ENCODE measurements around the gene UBE3C. TPM values are rescaled to one million over a fixed set of nuclear protein-coding genes. Genes with fewer than 3 reads are reported as not detected.
"Not testable (repeated sequence)": the region's sequence is repeated elsewhere in the genome, so short reads cannot be mapped to it uniquely, and the experiment has no call there.

The UBE3C gene
- total RNA-seq: 10 to 100 TPM; 55.0 to 55.7 TPM

- DNase-seq: peak; percentile 91
- Mint-ChIP-seq H3K27ac (peak within 1 kb of the TSS; percentile 97), H3K36me3 (ENCODE audit: low read depth) (peaks cover 31% of the 10 kb centered on the region), H3K4me3 (peak within 1 kb of the TSS; percentile 81), H3K4me1 (peaks cover 43% of the 10 kb centered on the region), H3K27me3 (no peaks in the 10 kb centered on the region), H3K9me3 (no peaks in the 10 kb centered on the region)
- POLR2A ChIA-PET: interaction anchor here (1.2 to 1.3 kb wide), 3 partner anchors 13 to 1566 kb away, joined by 3 to 6 read pairs (median 3); partner anchors contain the start of gene NCAPG2
- CTCF ChIA-PET: no interaction called here
These were observed at the start of gene UBE3C for GRCh38 chr7:157138424-157139110. TSS of gene UBE3C (plus strand) at chr7:157138926. CDS start at chr7:157139273, 347 bp downstream.

GRCh38 chr7:157089100-157089610 is 49.6 kb upstream of the UBE3C start:
- Mint-ChIP-seq H3K27ac (no peak overlapping the region), H3K4me1 (peaks cover 2% of the 10 kb centered on the region), H3K27me3 (peaks cover 2% of the 10 kb centered on the region), H3K9me3 (peaks cover 5% of the 10 kb centered on the region), H3K36me3 (ENCODE audit: low read depth) (no peaks in the 10 kb centered on the region), H3K4me3 (no peak overlapping the region)
- no peak for DNase-seq
- ChIA-PET CTCF (no interaction called here), POLR2A (no interaction called here)

- Mint-ChIP-seq H3K4me3 (no peak overlapping the region), H3K4me1 (peaks cover 2% of the 10 kb centered on the region), H3K9me3 (peaks cover 3% of the 10 kb centered on the region), H3K27me3 (peaks cover 2% of the 10 kb centered on the region), H3K36me3 (ENCODE audit: low read depth) (no peaks in the 10 kb centered on the region), H3K27ac (no peak overlapping the region)
- ChIA-PET POLR2A (no interaction called here), CTCF (no interaction called here)
- DNase-seq: peak; percentile 6
These were observed 48.1 kb upstream of the UBE3C start for GRCh38 chr7:157090485-157091165.

GRCh38 chr7:157096286-157097055 is 42.3 kb upstream of the UBE3C start:
- H3K27ac Mint-ChIP-seq: no peak overlapping the region
- ChIA-PET POLR2A (no interaction called here), CTCF (no interaction called here)
- no peak for DNase-seq
- no peak overlapping the region for H3K4me3 Mint-ChIP-seq
- H3K4me1 Mint-ChIP-seq: peaks cover 2% of the 10 kb centered on the region
- H3K9me3 Mint-ChIP-seq: peaks cover 3% of the 10 kb centered on the region
- no peaks in the 10 kb centered on the region for H3K36me3 Mint-ChIP-seq (ENCODE audit: low read depth)
- H3K27me3 Mint-ChIP-seq: peaks cover 2% of the 10 kb centered on the region

- no peak overlapping the region for H3K27ac Mint-ChIP-seq
- no peak for DNase-seq
- H3K9me3 Mint-ChIP-seq: peaks cover 3% of the 10 kb centered on the region
- no peak overlapping the region for H3K4me3 Mint-ChIP-seq
- no peaks in the 10 kb centered on the region for H3K36me3 Mint-ChIP-seq (ENCODE audit: low read depth)
- H3K4me1 Mint-ChIP-seq: peaks cover 2% of the 10 kb centered on the region
- ChIA-PET POLR2A (no interaction called here), CTCF (no interaction called here)
- H3K27me3 Mint-ChIP-seq: peaks cover 3% of the 10 kb centered on the region
These were observed 41.7 kb upstream of the UBE3C start for GRCh38 chr7:157097056-157097329.

GRCh38 chr7:157097569-157097968 is 41.2 kb upstream of the UBE3C start:
- ChIA-PET POLR2A (no interaction called here), CTCF (no interaction called here)
- Mint-ChIP-seq H3K27me3 (peaks cover 7% of the 10 kb centered on the region), H3K9me3 (peaks cover 3% of the 10 kb centered on the region), H3K4me3 (no peak overlapping the region), H3K27ac (no peak overlapping the region), H3K4me1 (peaks cover 2% of the 10 kb centered on the region), H3K36me3 (ENCODE audit: low read depth) (no peaks in the 10 kb centered on the region)
- DNase-seq: no peak

- DNase-seq; H3K4me1 Mint-ChIP-seq; H3K27ac Mint-ChIP-seq; CTCF ChIA-PET; POLR2A ChIA-PET; H3K36me3 Mint-ChIP-seq (ENCODE audit: low read depth); H3K4me3 Mint-ChIP-seq; H3K9me3 Mint-ChIP-seq: not testable (repeated sequence)
- H3K27me3 Mint-ChIP-seq: peaks cover 15% of the 10 kb centered on the region
These were observed 38.7 kb upstream of the UBE3C start for GRCh38 chr7:157100005-157100404.

- H3K36me3 Mint-ChIP-seq (ENCODE audit: low read depth); POLR2A ChIA-PET; H3K4me1 Mint-ChIP-seq; H3K4me3 Mint-ChIP-seq; DNase-seq; CTCF ChIA-PET; H3K27ac Mint-ChIP-seq; H3K9me3 Mint-ChIP-seq: not testable (repeated sequence)
- H3K27me3 Mint-ChIP-seq: peaks cover 15% of the 10 kb centered on the region
These were observed 35.1 kb upstream of the UBE3C start for GRCh38 chr7:157103641-157104040.

- POLR2A ChIA-PET: no interaction called here
- Mint-ChIP-seq H3K4me3 (no peak overlapping the region), H3K4me1 (no peaks in the 10 kb centered on the region), H3K9me3 (peaks cover 4% of the 10 kb centered on the region), H3K27ac (no peak overlapping the region), H3K36me3 (ENCODE audit: low read depth) (no peaks in the 10 kb centered on the region), H3K27me3 (peaks cover 4% of the 10 kb centered on the region)
- DNase-seq: no peak
- CTCF ChIA-PET: no interaction called here
These were observed 27.4 kb upstream of the UBE3C start for GRCh38 chr7:157111311-157111710.

GRCh38 chr7:157112706-157113105 is 26.0 kb upstream of the UBE3C start:
- H3K4me3 Mint-ChIP-seq: no peak overlapping the region
- H3K36me3 Mint-ChIP-seq (ENCODE audit: low read depth): no peaks in the 10 kb centered on the region
- CTCF ChIA-PET: no interaction called here
- no peak for DNase-seq
- H3K4me1 Mint-ChIP-seq: no peaks in the 10 kb centered on the region
- H3K27ac Mint-ChIP-seq: no peak overlapping the region
- peaks cover 4% of the 10 kb centered on the region for H3K27me3 Mint-ChIP-seq
- H3K9me3 Mint-ChIP-seq: peaks cover 4% of the 10 kb centered on the region
- POLR2A ChIA-PET: no interaction called here

- H3K9me3 Mint-ChIP-seq: peaks cover 7% of the 10 kb centered on the region
- no peaks in the 10 kb centered on the region for H3K4me1 Mint-ChIP-seq
- DNase-seq: no peak
- no peak overlapping the region for H3K4me3 Mint-ChIP-seq
- H3K27me3 Mint-ChIP-seq: peaks cover 4% of the 10 kb centered on the region
- ChIA-PET POLR2A (no interaction called here), CTCF (no interaction called here)
- H3K27ac Mint-ChIP-seq: no peak overlapping the region
- H3K36me3 Mint-ChIP-seq (ENCODE audit: low read depth): no peaks in the 10 kb centered on the region
These were observed 25.1 kb upstream of the UBE3C start for GRCh38 chr7:157113607-157114006.

- H3K27me3 Mint-ChIP-seq: peaks cover 4% of the 10 kb centered on the region
These were observed 22.0 kb upstream of the UBE3C start for GRCh38 chr7:157116762-157117161.

GRCh38 chr7:157117796-157118195 is 20.9 kb upstream of the UBE3C start:
- Mint-ChIP-seq H3K4me1 (no peaks in the 10 kb centered on the region), H3K9me3 (peaks cover 7% of the 10 kb centered on the region), H3K4me3 (no peak overlapping the region), H3K27me3 (peaks cover 4% of the 10 kb centered on the region), H3K27ac (no peak overlapping the region), H3K36me3 (ENCODE audit: low read depth) (no peaks in the 10 kb centered on the region)
- ChIA-PET CTCF (no interaction called here), POLR2A (no interaction called here)
- no peak for DNase-seq

More at GRCh38 chr7:157116762-157117161, 22.0 kb upstream of the UBE3C start:
- H3K27ac Mint-ChIP-seq: no peak overlapping the region
- DNase-seq: no peak
- H3K4me1 Mint-ChIP-seq: no peaks in the 10 kb centered on the region
- ChIA-PET CTCF (no interaction called here), POLR2A (no interaction called here)
- no peak overlapping the region for H3K4me3 Mint-ChIP-seq
- H3K36me3 Mint-ChIP-seq (ENCODE audit: low read depth): no peaks in the 10 kb centered on the region
- H3K9me3 Mint-ChIP-seq: peaks cover 7% of the 10 kb centered on the region
